DOHH2 (cell line): Measurements from ENCODE around the gene YWHAH.

Source experiments
- H3F3A ChIP-seq: fragments of 200-600 bp; sonication (generic), shearing (Covaris generic); 2 replicates; pipeline ENCODE4 v1.6.0; 2016; ENCODE audit warnings: antibody characterized with exemption, mild to moderate bottlenecking; ENCODE audit not compliant: control insufficient read depth, insufficient read depth
- H3K27ac ChIP-seq: fragments of 200-600 bp; sonication (generic); 2 replicates; pipeline ENCODE4 v1.5.1; 2014; ENCODE audit warnings: low read depth, mild to moderate bottlenecking, low read length, moderate library complexity
- H3K27me3 ChIP-seq: fragments of 200-600 bp; sonication (generic); 2 replicates; pipeline ENCODE4 v1.6.1; 2014; ENCODE audit warnings: mild to moderate bottlenecking, low read length, mixed read lengths; ENCODE audit not compliant: control insufficient read depth
- H3K36me3 ChIP-seq: fragments of 200-600 bp; sonication (generic); 2 replicates; pipeline ENCODE4 v1.6.1; 2014; ENCODE audit warnings: mild to moderate bottlenecking, low read length, moderate library complexity, mixed read lengths; ENCODE audit not compliant: control insufficient read depth
- H3K4me1 ChIP-seq: fragments of 200-600 bp; sonication (generic); 2 replicates; pipeline ENCODE4 v1.6.1; 2014; ENCODE audit warnings: mild to moderate bottlenecking, low read length, mixed read lengths; ENCODE audit not compliant: control insufficient read depth
- H3K4me2 ChIP-seq: fragments of 200-600 bp; sonication (generic); 2 replicates; pipeline ENCODE4 v1.6.0; 2014; ENCODE audit warnings: mild to moderate bottlenecking, low read length, moderate library complexity
- H3K4me3 ChIP-seq: fragments of 200-600 bp; sonication (generic); 2 replicates; pipeline ENCODE4 v1.5.1; 2014; ENCODE audit warnings: mild to moderate bottlenecking, low read length, mixed read lengths
- H3K79me2 ChIP-seq: fragments of 200-600 bp; sonication (generic); 2 replicates; pipeline ENCODE4 v1.6.1; 2014; ENCODE audit warnings: mild to moderate bottlenecking, low read length, mixed read lengths; ENCODE audit not compliant: control insufficient read depth
- H3K9me2 ChIP-seq: fragments of 200-600 bp; sonication (generic); replicated peaks from 2 replicates; pipeline ENCODE4 v1.6.1; 2014; ENCODE audit warnings: mild to moderate bottlenecking, low read length, mixed read lengths; ENCODE audit not compliant: control insufficient read depth
- H3K9me3 ChIP-seq: fragments of 200-600 bp; sonication (generic); 2 replicates; pipeline ENCODE4 v1.6.1; 2014; ENCODE audit warnings: antibody characterized with exemption, low read length, mixed read lengths; ENCODE audit not compliant: control insufficient read depth, insufficient read depth
- H4K20me1 ChIP-seq: fragments of 200-600 bp; sonication (generic); 2 replicates; pipeline ENCODE4 v1.6.0; 2014; ENCODE audit warnings: low read depth, mild to moderate bottlenecking, antibody characterized with exemption, low read length, moderate library complexity; ENCODE audit not compliant: control insufficient read depth, insufficient read depth
- CTCF ChIP-seq: fragments of 200-600 bp; sonication (generic); IDR thresholded peaks from one replicate; pipeline ENCODE4 v1.5.1; 2014; ENCODE audit warnings: antibody characterized with exemption, mild to moderate bottlenecking, low read depth, low read length; ENCODE audit not compliant: poor library complexity, severe bottlenecking
- EZH2phosphoT487 ChIP-seq: fragments of 200-600 bp; sonication (generic); IDR thresholded peaks from 2 replicates; pipeline ENCODE4 v1.6.1; 2017; ENCODE audit warnings: borderline replicate concordance, mild to moderate bottlenecking, antibody characterized with exemption, low read length, moderate library complexity, mixed read lengths

The YWHAH gene

GRCh38 chr22:31935961-31936635, 8.2 kb upstream of the YWHAH start:
- TF ChIP-seq EZH2phosphoT487 (no peak), CTCF (no peak)
- Histone ChIP-seq H3K4me2 (no peak overlapping the region), H4K20me1 (no peaks in the 10 kb centered on the region), H3K27me3 (peaks cover 2% of the 10 kb centered on the region; the same call in 1 of the 2 replicates), H3K9me3 (no peaks in the 10 kb centered on the region), H3K27ac (no peak overlapping the region), H3K9me2 (no peaks in the 10 kb centered on the region), H3K36me3 (no peaks in the 10 kb centered on the region), H3K4me3 (no peak overlapping the region), H3K79me2 (no peaks in the 10 kb centered on the region), H3F3A (no peaks in the 10 kb centered on the region), H3K4me1 (no peaks in the 10 kb centered on the region)

GRCh38 chr22:31937341-31937740, 7.0 kb upstream of the YWHAH start:
- Histone ChIP-seq H3K27ac (no peak overlapping the region), H3K9me3 (no peaks in the 10 kb centered on the region), H3K9me2 (no peaks in the 10 kb centered on the region), H3K27me3 (peaks cover 2% of the 10 kb centered on the region; the same call in 1 of the 2 replicates), H3K4me1 (no peaks in the 10 kb centered on the region), H3K79me2 (no peaks in the 10 kb centered on the region), H3K4me3 (no peak overlapping the region), H4K20me1 (no peaks in the 10 kb centered on the region), H3K36me3 (no peaks in the 10 kb centered on the region), H3K4me2 (no peak overlapping the region), H3F3A (no peaks in the 10 kb centered on the region)
- TF ChIP-seq CTCF: no peak
- TF ChIP-seq EZH2phosphoT487: no peak

- TF ChIP-seq CTCF (no peak), EZH2phosphoT487 (no peak)
- Histone ChIP-seq H3K36me3 (no peaks in the 10 kb centered on the region), H3K9me2 (no peaks in the 10 kb centered on the region), H3K4me3 (no peak overlapping the region), H3K4me1 (peaks cover 7% of the 10 kb centered on the region), H3K4me2 (no peak overlapping the region), H4K20me1 (no peaks in the 10 kb centered on the region), H3K9me3 (no peaks in the 10 kb centered on the region), H3F3A (no peaks in the 10 kb centered on the region), H3K27me3 (peaks cover 2% of the 10 kb centered on the region; the same call in 1 of the 2 replicates), H3K79me2 (no peaks in the 10 kb centered on the region), H3K27ac (no peak overlapping the region)
Measured at GRCh38 chr22:31938296-31938695, 6.0 kb upstream of the YWHAH start.
